A549 (cell line): Measurements from ENCODE around the gene CXCL14. TPM values are rescaled to one million over a fixed set of nuclear protein-coding genes. Genes with fewer than 3 reads are reported as not detected.

Source experiments
- ATAC-seq, 2 experiments: fragments of 200-7000 bp in 1 of 2; fragments of >200 bp in 1 of 2; cut with Nextera tagmentation in 1 of 2; cut with Tn5 transposase in 1 of 2; 3 replicates each; pipeline versions ENCODE4 v1.8.0 to v1.9.1; 2018 to 2020; ENCODE audit warnings: mild to moderate bottlenecking in 1 of 2, moderate library complexity in 1 of 2
- CTCF ChIA-PET: fragments of 300-600 bp; sonication (Branson Sonifier 250); formaldehyde crosslinking; extraction: SDS; loops from one replicate; lab custom pipeline; 2021; ENCODE audit warnings: antibody characterized with exemption, inconsistent platforms; lab: Yijun Ruan, JAX
- POLR2A ChIA-PET: fragments of 350-600 bp; formaldehyde crosslinking; extraction: SDS; loops from one replicate; lab custom pipeline; 2021; ENCODE audit warnings: antibody characterized with exemption, inconsistent platforms; lab: Yijun Ruan, JAX
- DNase-seq, 2 experiments: peaks; one replicate each; pipeline versions ENCODE4 v3.0.0 to v3.0.0-alpha.2; 2011 to 2016; ENCODE audit warnings: low read depth in 1 of 2, low spot score in 1 of 2
- FAIRE-seq: peaks from 2 replicates; lab custom pipeline; 2011; peaks lifted over from hg19 to GRCh38; lab: Jason Lieb, UNC
- H3K27ac ChIP-seq, 2 experiments: fragments of >200 bp; sonication (Bioruptor Twin); formaldehyde crosslinking; 3 replicates each; pipeline ENCODE4 v1.5.1; 2016 to 2017
- H3K4me1 ChIP-seq: fragments of >200 bp; sonication (Bioruptor Twin); formaldehyde crosslinking; 3 replicates; pipeline ENCODE4 v1.6.1; 2016
- H3K4me2 ChIP-seq: fragments of >200 bp; sonication (Bioruptor Twin); formaldehyde crosslinking; 3 replicates; pipeline ENCODE4 v1.6.1; 2016
- H3K4me3 ChIP-seq: fragments of >200 bp; sonication (Bioruptor Twin); formaldehyde crosslinking; 3 replicates; pipeline ENCODE4 v1.5.1; 2016
- H3K9me3 ChIP-seq: fragments of >200 bp; sonication (Bioruptor Twin); formaldehyde crosslinking; 3 replicates; pipeline ENCODE4 v1.6.1; 2016
- ATOH8 ChIP-seq: fragments of 250-450 bp; sonication (Bioruptor Pico); IDR thresholded peaks from 2 replicates; pipeline ENCODE4 v1.5.0; 2020; ENCODE audit warnings: low read depth, mild to moderate bottlenecking, moderate library complexity
- CEBPB ChIP-seq, 2 experiments: fragments of >200 bp in 1 of 2; sonication (Bioruptor Twin) in 1 of 2; formaldehyde crosslinking in 1 of 2; IDR thresholded peaks; 2 replicates each; pipeline ENCODE4 v1.6.1; 2012 to 2016
- CHD4 ChIP-seq: fragments of 200-600 bp; sonication (generic); IDR thresholded peaks from 2 replicates; pipeline ENCODE4 v1.6.1; 2016; ENCODE audit warnings: antibody characterized with exemption, mild to moderate bottlenecking, borderline replicate concordance
- CTCF ChIP-seq: fragments of >200 bp; sonication (Bioruptor Twin); formaldehyde crosslinking; IDR thresholded peaks from 3 replicates; pipeline ENCODE4 v1.5.1; 2016
- E2F6 ChIP-seq: IDR thresholded peaks from 2 replicates; pipeline ENCODE4 v1.6.1; 2012; ENCODE audit warnings: low read depth, borderline replicate concordance
- EP300 ChIP-seq, 2 experiments: fragments of >200 bp; sonication (Bioruptor Twin); formaldehyde crosslinking; IDR thresholded peaks; 2 replicates in 1 of 2; 3 replicates in 1 of 2; pipeline ENCODE4 v1.6.1; 2016 to 2017
- FOSB ChIP-seq: fragments of 250-450 bp; sonication (Bioruptor Pico); IDR thresholded peaks from 2 replicates; pipeline ENCODE4 v1.5.0; 2020; ENCODE audit warnings: mild to moderate bottlenecking, moderate library complexity
- FOSL2 ChIP-seq, 2 experiments: fragments of 450-650 bp in 1 of 2; fragments of >200 bp in 1 of 2; sonication (Bioruptor Twin) in 1 of 2; formaldehyde crosslinking; IDR thresholded peaks; 2 replicates each; pipeline versions ENCODE4 v1.5.0 to v1.6.1; 2016 to 2020; ENCODE audit warnings: mild to moderate bottlenecking in 1 of 2, moderate library complexity in 1 of 2
- GATA3 ChIP-seq: IDR thresholded peaks from 2 replicates; pipeline ENCODE4 v1.6.1; 2012; ENCODE audit warnings: borderline replicate concordance
- HDAC2 ChIP-seq: fragments of 200-600 bp; sonication (generic); IDR thresholded peaks from 2 replicates; pipeline ENCODE4 v1.6.1; 2016
- KDM5A ChIP-seq: fragments of 200-600 bp; sonication (generic); IDR thresholded peaks from 2 replicates; pipeline ENCODE4 v1.6.1; 2016; ENCODE audit warnings: antibody characterized with exemption, mild to moderate bottlenecking
- MYC ChIP-seq: IDR thresholded peaks from 2 replicates; pipeline ENCODE4 v1.6.1; 2012; ENCODE audit warnings: mild to moderate bottlenecking, inconsistent platforms, low read length, improper control_type of control experiment, borderline replicate concordance
- POLR2A ChIP-seq: IDR thresholded peaks from 2 replicates; pipeline ENCODE4 v1.6.1; 2012; ENCODE audit warnings: mild to moderate bottlenecking, low read length
- POLR2AphosphoS2 ChIP-seq: conservative IDR thresholded peaks from 2 replicates; pipeline ENCODE4 v1.6.1; 2012; ENCODE audit warnings: low read length, improper control_type of control experiment, inconsistent platforms
- ZSCAN20 ChIP-seq: fragments of 250-450 bp; sonication (Bioruptor Pico); IDR thresholded peaks from 2 replicates; pipeline ENCODE4 v1.8.0; 2022; ENCODE audit warnings: mild to moderate bottlenecking, moderate library complexity
- WGBS: methylation state at CpG from one replicate; pipeline ENCODE4 v1.1.6; 2017; ENCODE audit errors: missing lambda C conversion rate; 5-methylcytosine and 5-hydroxymethylcytosine counted together
- polyA plus RNA-seq, 4 experiments: library from polyadenylated mRNA; depleted of rRNA in 3 of 4; stranded (reverse); fragments of >200 nt; fragmentation: RNase III in 1 of 4; extraction: RNeasy Plus Mini Kit Qiagen cat#74134 plus additional on column Dnase treatment in 1 of 4; gene quantifications; 2 replicates in 3 of 4; 3 replicates in 1 of 4; pipeline ENCODE4 v1.2.3, GENCODE V29; 2011 to 2017
- TF ChIP-seq, protein P1 (sequence below): IDR thresholded peaks from 2 replicates; pipeline ENCODE4 v1.6.1; 2012
- TF ChIP-seq, protein P2 (sequence below): IDR thresholded peaks from 2 replicates; pipeline ENCODE4 v1.6.1; 2012

CXCL14 gene
- polyA plus RNA-seq, 2 of the 4 experiments (the other 2 are of a cell fraction): 0.12 TPM; not detected in 1

DNA sequence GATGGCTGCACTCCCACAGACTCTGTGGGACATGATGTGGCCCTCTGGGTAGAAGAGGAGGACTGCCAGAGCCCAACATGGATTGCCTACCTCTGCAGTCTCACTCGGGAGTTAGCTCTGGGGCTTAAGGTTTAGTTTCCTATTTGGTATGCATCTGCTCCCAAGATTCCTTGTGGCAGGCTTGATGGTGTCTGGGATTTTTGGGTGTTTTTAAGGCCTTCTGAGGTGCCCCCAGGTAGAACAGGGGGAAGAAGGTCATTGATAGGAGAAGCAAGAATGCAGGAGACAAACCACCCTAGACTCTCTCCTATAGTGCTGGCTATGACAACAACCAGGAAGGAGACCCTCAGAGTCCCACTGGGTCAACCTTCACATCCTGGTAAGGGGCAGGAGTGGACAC, 46.7 kb upstream of the CXCL14 start:
- Histone ChIP-seq H3K4me3 (no peak overlapping the region), H3K27ac (no peak overlapping the region), H3K4me2 (no peak overlapping the region), H3K4me1 (no peaks in the 10 kb centered on the region), H3K9me3 (no peaks in the 10 kb centered on the region)
- ChIA-PET POLR2A (no interaction called here), CTCF (no interaction called here)
- no peak for ATAC-seq
- DNase-seq: no peak
- FAIRE-seq: no peak
- no peak for TF ChIP-seq FOSL2 (IDR thresholded peaks at IDR 0.05)
- no peak for TF ChIP-seq FOSL2 (CRISPR knock-in tag; IDR thresholded peaks at IDR 0.05)
- TF ChIP-seq POLR2A: no peak
- TF ChIP-seq MYC: no peak
- no CpG with 5 or more reads among the region's 1 CpG for WGBS

DNA sequence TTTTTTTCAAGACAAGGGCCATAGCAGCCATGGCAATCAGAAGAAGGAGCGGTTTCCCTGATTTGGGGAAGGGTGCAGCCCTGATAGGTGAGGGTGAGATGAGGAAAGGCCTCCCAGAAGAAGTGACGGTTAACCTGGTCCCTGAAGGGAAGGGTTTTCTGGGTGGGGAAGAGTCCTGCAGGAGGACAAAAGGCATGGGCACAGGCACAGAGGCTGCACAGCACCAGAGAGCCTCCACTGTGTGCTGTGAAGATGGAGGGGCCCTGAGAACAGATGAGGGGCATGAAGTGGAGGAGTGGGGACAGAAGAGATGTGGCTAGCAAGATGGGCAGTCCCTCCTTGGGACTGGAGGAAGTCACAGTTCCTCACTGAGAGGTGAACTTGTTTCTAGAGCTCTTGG, 46.3 kb upstream of the CXCL14 start:
- ATAC-seq (no peak), DNase-seq (no peak), FAIRE-seq (no peak)
- TF ChIP-seq GATA3 (no peak), EP300 (IDR thresholded peaks at IDR 0.05) (no peak), CTCF (no peak), FOSB (CRISPR knock-in tag) (no peak), POLR2AphosphoS2 (no peak), ATOH8 (CRISPR knock-in tag) (no peak), HDAC2 (no peak), CHD4 (no peak)
- TF ChIP-seq, protein P1, sequence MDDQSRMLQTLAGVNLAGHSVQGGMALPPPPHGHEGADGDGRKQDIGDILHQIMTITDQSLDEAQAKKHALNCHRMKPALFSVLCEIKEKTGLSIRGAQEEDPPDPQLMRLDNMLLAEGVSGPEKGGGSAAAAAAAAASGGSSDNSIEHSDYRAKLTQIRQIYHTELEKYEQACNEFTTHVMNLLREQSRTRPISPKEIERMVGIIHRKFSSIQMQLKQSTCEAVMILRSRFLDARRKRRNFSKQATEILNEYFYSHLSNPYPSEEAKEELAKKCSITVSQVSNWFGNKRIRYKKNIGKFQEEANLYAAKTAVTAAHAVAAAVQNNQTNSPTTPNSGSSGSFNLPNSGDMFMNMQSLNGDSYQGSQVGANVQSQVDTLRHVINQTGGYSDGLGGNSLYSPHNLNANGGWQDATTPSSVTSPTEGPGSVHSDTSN: no peak
- CTCF ChIA-PET: no interaction called here
- 13% methylated on average over 2 of the region's 2 CpGs for WGBS
- Histone ChIP-seq H3K9me3 (no peaks in the 10 kb centered on the region), H3K4me3 (no peak overlapping the region), H3K27ac (no peak overlapping the region), H3K4me2 (no peak overlapping the region), H3K4me1 (no peaks in the 10 kb centered on the region)
- POLR2A ChIA-PET: no interaction called here

- no peak for FAIRE-seq
These were observed 44.5 kb upstream of the CXCL14 start for GRCh38 chr5:135623186-135623715.

More at GRCh38 chr5:135623186-135623715, 44.5 kb upstream of the CXCL14 start:
- DNase-seq: no peak
- no peak overlapping the region for H3K4me3 ChIP-seq
- 0% methylated on average over 2 of the region's 2 CpGs for WGBS
- CTCF ChIA-PET: no interaction called here
- no peak for TF ChIP-seq E2F6
- no peak for TF ChIP-seq KDM5A
- TF ChIP-seq, protein P2, sequence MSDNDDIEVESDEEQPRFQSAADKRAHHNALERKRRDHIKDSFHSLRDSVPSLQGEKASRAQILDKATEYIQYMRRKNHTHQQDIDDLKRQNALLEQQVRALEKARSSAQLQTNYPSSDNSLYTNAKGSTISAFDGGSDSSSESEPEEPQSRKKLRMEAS: no peak
- TF ChIP-seq CEBPB (IDR thresholded peaks at IDR 0.05): no peak
- no peak for TF ChIP-seq ZSCAN20 (CRISPR knock-in tag)
- no peak for TF ChIP-seq POLR2A
- TF ChIP-seq, all 56 proteins: peak for 0
- Histone ChIP-seq H3K27ac (no peak overlapping the region), H3K9me3 (peaks cover 16% of the 10 kb centered on the region; the same call in 2 of the 3 replicates), H3K4me1 (no peaks in the 10 kb centered on the region), H3K4me2 (no peak overlapping the region)
- POLR2A ChIA-PET: no interaction called here
- ATAC-seq: no peak
